H1 (cell line): ENCODE results near the gene S100A10. TPM values are rescaled to one million over a fixed set of nuclear protein-coding genes. Genes with fewer than 3 reads are reported as not detected.

Experiments used
- ATF3 ChIP-seq: IDR thresholded peaks from 2 replicates; pipeline ENCODE4 v1.6.1; 2011; ENCODE audit warnings: low read depth, mild to moderate bottlenecking, low read length; ENCODE audit not compliant: insufficient read depth
- BCL11A ChIP-seq, 2 experiments: IDR thresholded peaks; one replicate each; pipeline ENCODE4 v1.6.1; 2011; ENCODE audit warnings: low read depth in 2 of 2, low read length in 2 of 2, mild to moderate bottlenecking in 2 of 2
- RFX5 ChIP-seq: IDR thresholded peaks from 2 replicates; pipeline ENCODE4 v1.6.1; 2011; ENCODE audit warnings: low read depth, low read length, improper control_type of control experiment, borderline replicate concordance
- polyA plus RNA-seq, 7 experiments: library from polyadenylated mRNA; depleted of rRNA in 3 of 7; stranded (reverse) in 5 of 7; unstranded in 2 of 7; fragments of >200 nt in 5 of 7; fragments of 200-250 nt in 2 of 7; gene quantifications; 1 replicate in 5 of 7; 2 replicates in 1 of 7; 4 replicates in 1 of 7; pipeline versions ENCODE4 v1.2.1 to v1.2.3, GENCODE V29; 2011 to 2013; ENCODE audit warnings: missing spikeins in 2 of 7, mixed read lengths in 2 of 7
- total RNA-seq: library from RNA; stranded (reverse); fragmentation: NEBNext Ultra II Directional; extraction: Animal tissue kit (Norgen Biotek cat#: 25700); gene quantifications from 2 replicates; pipeline ENCODE4 v1.2.1, GENCODE V29; 2021
- TF ChIP-seq, protein P1 (sequence below), 3 experiments: IDR thresholded peaks; 1 replicate in 2 of 3; 2 replicates in 1 of 3; pipeline versions ENCODE4 v1.5.1 to v1.6.1; 2011; ENCODE audit warnings: low read length in 3 of 3, mild to moderate bottlenecking in 3 of 3, inconsistent platforms in 2 of 3, low read depth in 1 of 3, moderate library complexity in 1 of 3; ENCODE audit not compliant: insufficient read depth in 1 of 3; ENCODE audit errors: control extremely low read depth in 1 of 3

The S100A10 gene
- total and polyA plus RNA-seq, 2 of the 8 experiments (the other 6 are each of a cell fraction or from before 2014, with no cell fraction given): 23.9 to 231 TPM

DNA sequence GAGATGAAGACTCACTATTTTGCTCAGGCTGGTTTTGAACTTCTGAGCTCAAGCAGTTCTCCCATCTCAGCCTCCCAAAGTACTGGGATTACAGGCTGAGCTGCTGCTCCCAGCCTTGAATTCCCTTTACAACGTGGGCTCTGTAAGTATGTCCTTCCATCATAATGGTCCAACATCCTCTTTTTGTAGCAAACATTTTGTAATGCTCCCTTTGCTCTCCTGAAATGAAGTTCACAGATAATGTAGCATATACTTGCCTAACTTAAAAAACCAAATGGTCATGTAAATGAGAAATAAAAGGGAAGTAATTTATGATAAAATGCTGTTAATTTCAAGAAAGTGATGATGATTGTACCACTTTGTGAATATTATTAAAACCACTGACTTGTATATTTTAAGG is 53.9 kb downstream of the S100A10 start (continued):
- TF ChIP-seq, protein P1, sequence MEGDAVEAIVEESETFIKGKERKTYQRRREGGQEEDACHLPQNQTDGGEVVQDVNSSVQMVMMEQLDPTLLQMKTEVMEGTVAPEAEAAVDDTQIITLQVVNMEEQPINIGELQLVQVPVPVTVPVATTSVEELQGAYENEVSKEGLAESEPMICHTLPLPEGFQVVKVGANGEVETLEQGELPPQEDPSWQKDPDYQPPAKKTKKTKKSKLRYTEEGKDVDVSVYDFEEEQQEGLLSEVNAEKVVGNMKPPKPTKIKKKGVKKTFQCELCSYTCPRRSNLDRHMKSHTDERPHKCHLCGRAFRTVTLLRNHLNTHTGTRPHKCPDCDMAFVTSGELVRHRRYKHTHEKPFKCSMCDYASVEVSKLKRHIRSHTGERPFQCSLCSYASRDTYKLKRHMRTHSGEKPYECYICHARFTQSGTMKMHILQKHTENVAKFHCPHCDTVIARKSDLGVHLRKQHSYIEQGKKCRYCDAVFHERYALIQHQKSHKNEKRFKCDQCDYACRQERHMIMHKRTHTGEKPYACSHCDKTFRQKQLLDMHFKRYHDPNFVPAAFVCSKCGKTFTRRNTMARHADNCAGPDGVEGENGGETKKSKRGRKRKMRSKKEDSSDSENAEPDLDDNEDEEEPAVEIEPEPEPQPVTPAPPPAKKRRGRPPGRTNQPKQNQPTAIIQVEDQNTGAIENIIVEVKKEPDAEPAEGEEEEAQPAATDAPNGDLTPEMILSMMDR (IDR thresholded peaks at IDR 0.05; ENCODE audit: control extremely low read depth in 1 of 3, insufficient read depth in 1 of 3, low read depth in 1 of 3, low read length in 3 of 3): no peak
- TF ChIP-seq ATF3 (no peak), RFX5 (no peak), BCL11A (IDR thresholded peaks at IDR 0.05; ENCODE audit: low read depth in 2 of 2, low read length in 2 of 2) (no peak)
